HCT116 (cell line): Measurements from ENCODE around the gene C1QTNF9B. TPM values are rescaled to one million over a fixed set of nuclear protein-coding genes. Genes with fewer than 3 reads are reported as not detected.

Experiments
- ATAC-seq: fragments of 200-7000 bp; cut with Tn5 transposase; 2 replicates; pipeline ENCODE4 v1.9.1; 2020; ENCODE audit warnings: mild to moderate bottlenecking, moderate library complexity
- BruUV-seq: library from RNA; stranded (reverse); fragments of 400-500 nt; replicated peaks from 2 replicates; lab custom pipeline; 2021; lab: Mats Ljungman, UMichigan
- CTCF ChIA-PET: fragments of 300-600 bp; sonication (Branson Sonifier 250); formaldehyde crosslinking; loops from one replicate; lab custom pipeline; 2021; ENCODE audit warnings: antibody characterized with exemption; lab: Charles Lee
- POLR2A ChIA-PET: fragments of 300-600, 350-600 bp; sonication (Branson Sonifier 250); formaldehyde crosslinking; loops from one replicate; lab custom pipeline; 2021; ENCODE audit warnings: antibody characterized with exemption; lab: Charles Lee
- RAD21 ChIA-PET, 2 experiments: fragments of 300-600 bp; sonication (Branson Sonifier 250); formaldehyde crosslinking; loops; one replicate each; lab custom pipeline; 2023; ENCODE audit warnings: low total read pairs in 2 of 2; ENCODE audit not compliant: uncharacterized antibody in 2 of 2, unreplicated experiment in 2 of 2, low non-redundant PET in 1 of 2; lab: Charles Lee
- DNase-seq: peaks from one replicate; pipeline ENCODE4 v3.0.0-alpha.2; 2010; ENCODE audit warnings: low read depth, low spot score
- H2AFZ ChIP-seq: fragments of 200-600 bp; shearing (Covaris generic), sonication (generic); 2 replicates; pipeline ENCODE4 v1.6.1; 2017; ENCODE audit warnings: low read depth, mixed run types, mixed read lengths, antibody characterized with exemption, low read length; ENCODE audit not compliant: poor library complexity, severe bottlenecking
- H3K27ac ChIP-seq: 2 replicates; pipeline ENCODE4 v1.5.1; 2012; ENCODE audit warnings: low read depth, low read length
- H3K27me3 ChIP-seq: fragments of 200-600 bp; sonication (generic); 2 replicates; pipeline ENCODE4 v1.6.1; 2016; ENCODE audit warnings: mixed run types, low read length, mixed read lengths; ENCODE audit not compliant: insufficient read depth
- H3K36me3 ChIP-seq, 2 experiments: fragments of 200-500 bp in 1 of 2; fragments of 200-600 bp in 1 of 2; sonication (Bioruptor generic) in 1 of 2; sonication (generic) in 1 of 2; 2 replicates each; pipeline versions ENCODE4 v1.5.1 to v1.6.1; 2014 to 2016; ENCODE audit warnings: low read length in 2 of 2, inconsistent platforms in 1 of 2, mixed read lengths in 1 of 2, mixed run types in 1 of 2; ENCODE audit not compliant: insufficient read depth in 2 of 2, control insufficient read depth in 1 of 2
- H3K4me1 ChIP-seq, 2 experiments: fragments of 200-600 bp in 1 of 2; sonication (generic) in 1 of 2; 2 replicates each; pipeline versions ENCODE4 v1.5.1 to v1.6.1; 2012 to 2017; ENCODE audit warnings: low read length in 2 of 2, inconsistent platforms in 1 of 2, mild to moderate bottlenecking in 1 of 2, mixed read lengths in 1 of 2, mixed run types in 1 of 2, moderate library complexity in 1 of 2; ENCODE audit not compliant: insufficient read depth in 2 of 2, control insufficient read depth in 1 of 2
- H3K4me2 ChIP-seq: fragments of 200-600 bp; sonication (generic); 2 replicates; pipeline ENCODE4 v1.6.1; 2017; ENCODE audit warnings: mixed run types, low read length, mixed read lengths
- H3K4me3 ChIP-seq, 2 experiments: fragments of 200-600 bp in 1 of 2; sonication (generic) in 1 of 2; replicated peaks in 1 of 2; 2 replicates each; pipeline ENCODE4 v1.5.1; 2011 to 2016; ENCODE audit warnings: low read length in 2 of 2, control low read depth in 1 of 2, low read depth in 1 of 2, mild to moderate bottlenecking in 1 of 2, mixed read lengths in 1 of 2, mixed run types in 1 of 2
- H3K79me2 ChIP-seq: fragments of 200-600 bp; sonication (generic); 2 replicates; pipeline ENCODE4 v1.6.1; 2017; ENCODE audit warnings: mild to moderate bottlenecking, mixed run types, low read length, moderate library complexity, mixed read lengths; ENCODE audit not compliant: insufficient read depth
- H3K9ac ChIP-seq: fragments of 200-600 bp; sonication (generic); 2 replicates; pipeline ENCODE4 v1.6.1; 2016; ENCODE audit warnings: low read length, mixed read lengths
- H3K9me2 ChIP-seq: fragments of 200-600 bp; sonication (generic), shearing (Covaris generic); 2 replicates; pipeline ENCODE4 v1.6.1; 2017; ENCODE audit warnings: mixed run types, mild to moderate bottlenecking, moderate library complexity; ENCODE audit not compliant: insufficient read depth
- H3K9me3 ChIP-seq, 2 experiments: fragments of 200-500 bp in 1 of 2; fragments of 200-600 bp in 1 of 2; sonication (Bioruptor generic) in 1 of 2; sonication (generic) in 1 of 2; 2 replicates each; pipeline ENCODE4 v1.6.1; 2014 to 2017; ENCODE audit warnings: low read length in 2 of 2, mixed read lengths in 2 of 2, inconsistent platforms in 1 of 2, low read depth in 1 of 2, mild to moderate bottlenecking in 1 of 2, mixed run types in 1 of 2, moderate library complexity in 1 of 2; ENCODE audit not compliant: control insufficient read depth in 1 of 2, insufficient read depth in 1 of 2
- H4K20me1 ChIP-seq: fragments of 200-600 bp; sonication (generic), shearing (Covaris generic); 2 replicates; pipeline ENCODE4 v1.6.1; 2017; ENCODE audit warnings: mixed run types, mild to moderate bottlenecking, moderate library complexity; ENCODE audit not compliant: insufficient read depth
- CBX3 ChIP-seq: IDR thresholded peaks from 2 replicates; pipeline ENCODE4 v1.6.1; 2012; ENCODE audit warnings: low read depth
- CEBPB ChIP-seq: IDR thresholded peaks from 2 replicates; pipeline ENCODE4 v1.6.1; 2012; ENCODE audit warnings: low read depth
- ELF1 ChIP-seq: IDR thresholded peaks from 2 replicates; pipeline ENCODE4 v1.6.1; 2012; ENCODE audit warnings: low read depth, borderline replicate concordance
- EZH2 ChIP-seq: fragments of 200-600 bp; sonication (generic); IDR thresholded peaks from 2 replicates; pipeline ENCODE4 v1.6.1; 2017; ENCODE audit warnings: antibody characterized with exemption, mixed run types
- EZH2phosphoT487 ChIP-seq: fragments of 200-600 bp; IDR thresholded peaks from 2 replicates; pipeline ENCODE4 v1.6.1; 2018; ENCODE audit warnings: antibody characterized with exemption, borderline replicate concordance
- FOSL1 ChIP-seq: IDR thresholded peaks from 2 replicates; pipeline ENCODE4 v1.6.1; 2012; ENCODE audit warnings: low read depth
- JUND ChIP-seq: IDR thresholded peaks from 2 replicates; pipeline ENCODE4 v1.6.1; 2012
- POLR2AphosphoS5 ChIP-seq: IDR thresholded peaks from 2 replicates; pipeline ENCODE4 v1.6.1; 2011; ENCODE audit warnings: mild to moderate bottlenecking, low read depth, low read length, moderate library complexity
- SP1 ChIP-seq: IDR thresholded peaks from 2 replicates; pipeline ENCODE4 v1.6.1; 2012; ENCODE audit warnings: low read depth
- SRF ChIP-seq: IDR thresholded peaks from 2 replicates; pipeline ENCODE4 v1.6.1; 2012; ENCODE audit warnings: low read depth
- YY1 ChIP-seq: IDR thresholded peaks from 2 replicates; pipeline ENCODE4 v1.6.1; 2011; ENCODE audit warnings: low read length, low read depth, moderate library complexity, mild to moderate bottlenecking; ENCODE audit not compliant: insufficient replicate concordance; ENCODE audit errors: extremely low read depth
- ZFX ChIP-seq: fragments of 450-650 bp; IDR thresholded peaks from 2 replicates; pipeline ENCODE4 v1.6.1; 2017
- intact Hi-C: fragments of 100-400 bp; cut with micrococcal nuclease; formaldehyde crosslinking; loops from 2 replicates; pipeline ENCODE4 v1.10.0; 2022
- total RNA-seq: library from RNA; stranded (reverse); gene quantifications from one replicate; pipeline ENCODE4 v1.2.1, GENCODE V29; 2021; ENCODE audit not compliant: unreplicated experiment
- TF ChIP-seq, protein P1 (sequence below): IDR thresholded peaks from 2 replicates; pipeline ENCODE4 v1.6.1; 2012
- TF ChIP-seq, protein P2 (sequence below): IDR thresholded peaks from 2 replicates; pipeline ENCODE4 v1.6.1; 2012; ENCODE audit warnings: low read depth
- TF ChIP-seq, protein P3 (sequence below): IDR thresholded peaks from 2 replicates; pipeline ENCODE4 v1.6.1; 2011; ENCODE audit warnings: mild to moderate bottlenecking, low read length, moderate library complexity; ENCODE audit not compliant: insufficient replicate concordance; ENCODE audit errors: extremely low read depth
- TF ChIP-seq, protein P4 (sequence below): IDR thresholded peaks from 2 replicates; pipeline ENCODE4 v1.6.1; 2012

The C1QTNF9B gene
- total RNA-seq, 1 experiment from 2014 or later: not detected

DNA sequence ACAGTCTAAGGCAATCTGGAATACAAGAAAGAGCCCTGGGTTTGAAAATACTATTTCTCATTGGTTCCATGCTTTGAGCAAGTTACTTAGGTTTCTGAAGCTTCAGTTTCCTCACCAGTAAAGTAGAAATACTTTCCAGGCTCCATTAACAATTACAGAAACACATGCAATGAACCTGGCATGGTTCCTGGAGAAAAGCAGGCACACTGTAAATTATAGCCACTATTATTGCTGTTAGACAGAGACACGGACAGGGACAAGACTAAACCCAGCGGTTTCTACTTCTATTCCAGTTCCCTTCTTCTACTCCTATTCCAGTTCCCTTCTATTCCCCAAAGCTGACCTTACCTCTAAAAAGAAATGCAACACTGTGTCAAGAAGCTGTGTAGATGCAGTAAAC lies 49.3 kb downstream of the C1QTNF9B start:
- H3K27ac ChIP-seq: no peak overlapping the region
- ChIA-PET RAD21 (no interaction called here), CTCF (no interaction called here), POLR2A (no interaction called here)
- no peak overlapping the region for H3K4me2 ChIP-seq
- BruUV-seq: no TSS peak
- no peak overlapping the region for H2AFZ ChIP-seq
- TF ChIP-seq JUND (no peak), ELF1 (no peak), SRF (no peak), POLR2AphosphoS5 (no peak), ZFX (no peak)
- H3K27me3 ChIP-seq: no peaks in the 10 kb centered on the region
- ATAC-seq (no peak), DNase-seq (no peak)
- no peaks in the 10 kb centered on the region for H3K9me2 ChIP-seq
- H3K79me2 ChIP-seq: no peaks in the 10 kb centered on the region
- intact Hi-C loops: no loop called here
- no peaks in the 10 kb centered on the region for H3K4me1 ChIP-seq
- no peak overlapping the region for H3K4me3 ChIP-seq
- H4K20me1 ChIP-seq: no peaks in the 10 kb centered on the region
- H3K9ac ChIP-seq: no peak overlapping the region
- H3K9me3 ChIP-seq: no peaks in the 10 kb centered on the region
- H3K36me3 ChIP-seq: no peaks in the 10 kb centered on the region; a peak in 1 of 4 replicates

DNA sequence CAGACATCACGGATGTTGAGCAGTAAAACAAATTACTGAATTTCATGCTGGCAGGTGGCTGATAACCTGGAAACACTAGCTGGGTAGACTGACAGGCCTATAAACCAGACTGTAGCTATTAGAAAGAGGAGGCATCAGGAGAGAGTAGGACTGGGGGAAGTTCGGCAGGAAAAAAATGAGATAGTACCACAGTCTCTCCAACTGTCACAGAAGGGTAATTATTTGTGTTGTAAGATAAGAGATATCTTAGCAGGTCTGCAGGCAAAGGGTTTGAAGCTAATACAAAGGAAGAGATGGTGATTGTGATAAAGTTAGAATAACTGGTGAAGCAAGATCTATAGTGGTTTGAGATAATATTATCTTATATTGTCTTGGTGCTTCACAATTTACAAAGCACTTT lies 49.8 kb downstream of the C1QTNF9B start:
- DNase-seq: no peak
- TF ChIP-seq POLR2AphosphoS5 (no peak), ZFX (no peak), SP1 (no peak), YY1 (no peak), EZH2 (no peak), JUND (no peak), EZH2phosphoT487 (no peak), ELF1 (no peak), CBX3 (no peak), CEBPB (no peak), FOSL1 (no peak)
- TF ChIP-seq, protein P1, sequence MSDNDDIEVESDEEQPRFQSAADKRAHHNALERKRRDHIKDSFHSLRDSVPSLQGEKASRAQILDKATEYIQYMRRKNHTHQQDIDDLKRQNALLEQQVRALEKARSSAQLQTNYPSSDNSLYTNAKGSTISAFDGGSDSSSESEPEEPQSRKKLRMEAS: no peak
- TF ChIP-seq, protein P2, sequence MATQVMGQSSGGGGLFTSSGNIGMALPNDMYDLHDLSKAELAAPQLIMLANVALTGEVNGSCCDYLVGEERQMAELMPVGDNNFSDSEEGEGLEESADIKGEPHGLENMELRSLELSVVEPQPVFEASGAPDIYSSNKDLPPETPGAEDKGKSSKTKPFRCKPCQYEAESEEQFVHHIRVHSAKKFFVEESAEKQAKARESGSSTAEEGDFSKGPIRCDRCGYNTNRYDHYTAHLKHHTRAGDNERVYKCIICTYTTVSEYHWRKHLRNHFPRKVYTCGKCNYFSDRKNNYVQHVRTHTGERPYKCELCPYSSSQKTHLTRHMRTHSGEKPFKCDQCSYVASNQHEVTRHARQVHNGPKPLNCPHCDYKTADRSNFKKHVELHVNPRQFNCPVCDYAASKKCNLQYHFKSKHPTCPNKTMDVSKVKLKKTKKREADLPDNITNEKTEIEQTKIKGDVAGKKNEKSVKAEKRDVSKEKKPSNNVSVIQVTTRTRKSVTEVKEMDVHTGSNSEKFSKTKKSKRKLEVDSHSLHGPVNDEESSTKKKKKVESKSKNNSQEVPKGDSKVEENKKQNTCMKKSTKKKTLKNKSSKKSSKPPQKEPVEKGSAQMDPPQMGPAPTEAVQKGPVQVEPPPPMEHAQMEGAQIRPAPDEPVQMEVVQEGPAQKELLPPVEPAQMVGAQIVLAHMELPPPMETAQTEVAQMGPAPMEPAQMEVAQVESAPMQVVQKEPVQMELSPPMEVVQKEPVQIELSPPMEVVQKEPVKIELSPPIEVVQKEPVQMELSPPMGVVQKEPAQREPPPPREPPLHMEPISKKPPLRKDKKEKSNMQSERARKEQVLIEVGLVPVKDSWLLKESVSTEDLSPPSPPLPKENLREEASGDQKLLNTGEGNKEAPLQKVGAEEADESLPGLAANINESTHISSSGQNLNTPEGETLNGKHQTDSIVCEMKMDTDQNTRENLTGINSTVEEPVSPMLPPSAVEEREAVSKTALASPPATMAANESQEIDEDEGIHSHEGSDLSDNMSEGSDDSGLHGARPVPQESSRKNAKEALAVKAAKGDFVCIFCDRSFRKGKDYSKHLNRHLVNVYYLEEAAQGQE: no peak
- TF ChIP-seq, protein P3, sequence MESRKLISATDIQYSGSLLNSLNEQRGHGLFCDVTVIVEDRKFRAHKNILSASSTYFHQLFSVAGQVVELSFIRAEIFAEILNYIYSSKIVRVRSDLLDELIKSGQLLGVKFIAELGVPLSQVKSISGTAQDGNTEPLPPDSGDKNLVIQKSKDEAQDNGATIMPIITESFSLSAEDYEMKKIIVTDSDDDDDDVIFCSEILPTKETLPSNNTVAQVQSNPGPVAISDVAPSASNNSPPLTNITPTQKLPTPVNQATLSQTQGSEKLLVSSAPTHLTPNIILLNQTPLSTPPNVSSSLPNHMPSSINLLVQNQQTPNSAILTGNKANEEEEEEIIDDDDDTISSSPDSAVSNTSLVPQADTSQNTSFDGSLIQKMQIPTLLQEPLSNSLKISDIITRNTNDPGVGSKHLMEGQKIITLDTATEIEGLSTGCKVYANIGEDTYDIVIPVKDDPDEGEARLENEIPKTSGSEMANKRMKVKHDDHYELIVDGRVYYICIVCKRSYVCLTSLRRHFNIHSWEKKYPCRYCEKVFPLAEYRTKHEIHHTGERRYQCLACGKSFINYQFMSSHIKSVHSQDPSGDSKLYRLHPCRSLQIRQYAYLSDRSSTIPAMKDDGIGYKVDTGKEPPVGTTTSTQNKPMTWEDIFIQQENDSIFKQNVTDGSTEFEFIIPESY: no peak
- TF ChIP-seq, protein P4, sequence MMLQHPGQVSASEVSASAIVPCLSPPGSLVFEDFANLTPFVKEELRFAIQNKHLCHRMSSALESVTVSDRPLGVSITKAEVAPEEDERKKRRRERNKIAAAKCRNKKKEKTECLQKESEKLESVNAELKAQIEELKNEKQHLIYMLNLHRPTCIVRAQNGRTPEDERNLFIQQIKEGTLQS: no peak

More for the DNA sequence above, 49.8 kb downstream of the C1QTNF9B start:
- H3K9me3 ChIP-seq: no peaks in the 10 kb centered on the region
- no peaks in the 10 kb centered on the region for H4K20me1 ChIP-seq
- H3K9ac ChIP-seq: no peak overlapping the region
- intact Hi-C loops: no loop called here
- no peaks in the 10 kb centered on the region for H3K9me2 ChIP-seq
- H3K27ac ChIP-seq: no peak overlapping the region
- no peaks in the 10 kb centered on the region; a peak in 1 of 4 replicates for H3K36me3 ChIP-seq
- no TSS peak for BruUV-seq
- no peak for ATAC-seq
- H3K27me3 ChIP-seq: no peaks in the 10 kb centered on the region
- no peak overlapping the region for H3K4me3 ChIP-seq
- H3K4me2 ChIP-seq: no peak overlapping the region
- no peaks in the 10 kb centered on the region for H3K4me1 ChIP-seq
- no peaks in the 10 kb centered on the region for H3K79me2 ChIP-seq
- H2AFZ ChIP-seq: no peak overlapping the region
- ChIA-PET RAD21 (no interaction called here), CTCF (no interaction called here), POLR2A (no interaction called here)
